ENCODE data around the gene CFAP251.

Gene CFAP251

GRCh38 chr12:121953117-121953692, 34.8 kb downstream of the CFAP251 start:
- H3K27ac Mint-ChIP-seq, result no peak overlapping the region
- ATAC-seq (no peak), DNase-seq (ENCODE audit: low spot score in 2 of 2) (no peak)
- no peaks in the 10 kb centered on the region for H3K36me3 Mint-ChIP-seq
- no peak overlapping the region for H3K4me3 Mint-ChIP-seq
- no peaks in the 10 kb centered on the region for H3K4me1 Mint-ChIP-seq
- no peaks in the 10 kb centered on the region for H3K9me3 Mint-ChIP-seq

- H3K27ac Mint-ChIP-seq, result no peak overlapping the region
- no peaks in the 10 kb centered on the region for H3K9me3 Mint-ChIP-seq
- DNase-seq (ENCODE audit: low spot score in 2 of 2) (no peak), ATAC-seq (no peak)
- H3K36me3 Mint-ChIP-seq, result no peaks in the 10 kb centered on the region
- H3K4me1 Mint-ChIP-seq, result no peaks in the 10 kb centered on the region
- H3K4me3 Mint-ChIP-seq, result no peak overlapping the region
These were observed 35.3 kb downstream of the CFAP251 start for GRCh38 chr12:121953695-121954094.

- no peaks in the 10 kb centered on the region for H3K4me1 Mint-ChIP-seq
- ATAC-seq (no peak), DNase-seq (ENCODE audit: low spot score in 2 of 2) (no peak)
- no peaks in the 10 kb centered on the region for H3K9me3 Mint-ChIP-seq
- H3K36me3 Mint-ChIP-seq, result no peaks in the 10 kb centered on the region
- no peak overlapping the region for H3K27ac Mint-ChIP-seq
- no peak overlapping the region for H3K4me3 Mint-ChIP-seq
These were observed 37.2 kb downstream of the CFAP251 start for GRCh38 chr12:121955258-121956237.

GRCh38 chr12:121957861-121958515, 39.6 kb downstream of the CFAP251 start:
- Mint-ChIP-seq H3K27ac (no peak overlapping the region), H3K4me3 (no peak overlapping the region), H3K4me1 (no peaks in the 10 kb centered on the region), H3K9me3 (no peaks in the 10 kb centered on the region), H3K36me3 (no peaks in the 10 kb centered on the region)
- no peak for DNase-seq (ENCODE audit: low spot score in 2 of 2)
- no peak for ATAC-seq

- H3K36me3 Mint-ChIP-seq, result no peaks in the 10 kb centered on the region
These were observed 40.3 kb downstream of the CFAP251 start for GRCh38 chr12:121958541-121959240.

GRCh38 chr12:121960541-121960940, 42.1 kb downstream of the CFAP251 start:
- no peak for ATAC-seq
- Mint-ChIP-seq H3K36me3 (no peaks in the 10 kb centered on the region), H3K4me3 (no peak overlapping the region), H3K27ac (no peak overlapping the region), H3K4me1 (no peaks in the 10 kb centered on the region), H3K9me3 (no peaks in the 10 kb centered on the region)
- no peak for DNase-seq (ENCODE audit: low spot score in 2 of 2)

More at GRCh38 chr12:121958541-121959240, 40.3 kb downstream of the CFAP251 start:
- Mint-ChIP-seq H3K4me3 (no peak overlapping the region), H3K9me3 (no peaks in the 10 kb centered on the region), H3K27ac (no peak overlapping the region), H3K4me1 (no peaks in the 10 kb centered on the region)
- no peak for ATAC-seq
- no peak for DNase-seq (ENCODE audit: low spot score in 2 of 2)

GRCh38 chr12:121961195-121961879, 42.9 kb downstream of the CFAP251 start:
- Mint-ChIP-seq H3K9me3 (no peaks in the 10 kb centered on the region), H3K36me3 (no peaks in the 10 kb centered on the region), H3K27ac (no peak overlapping the region), H3K4me1 (no peaks in the 10 kb centered on the region), H3K4me3 (no peak overlapping the region)
- ATAC-seq, result no peak
- no peak for DNase-seq (ENCODE audit: low spot score in 2 of 2)

GRCh38 chr12:121963341-121964018, 45.1 kb downstream of the CFAP251 start:
- H3K9me3 Mint-ChIP-seq, result no peaks in the 10 kb centered on the region
- H3K27ac Mint-ChIP-seq, result no peak overlapping the region
- no peak for ATAC-seq
- H3K36me3 Mint-ChIP-seq, result no peaks in the 10 kb centered on the region
- no peaks in the 10 kb centered on the region for H3K4me1 Mint-ChIP-seq
- no peak overlapping the region for H3K4me3 Mint-ChIP-seq
- DNase-seq (ENCODE audit: low spot score in 2 of 2), result no peak

- no peak for DNase-seq (ENCODE audit: low spot score in 2 of 2)
- Mint-ChIP-seq H3K27ac (no peak overlapping the region), H3K4me3 (no peak overlapping the region), H3K9me3 (no peaks in the 10 kb centered on the region), H3K36me3 (no peaks in the 10 kb centered on the region), H3K4me1 (no peaks in the 10 kb centered on the region)
- ATAC-seq, result no peak
These were observed 46.6 kb downstream of the CFAP251 start for GRCh38 chr12:121964813-121965643.

- Mint-ChIP-seq H3K36me3 (no peaks in the 10 kb centered on the region), H3K4me1 (no peaks in the 10 kb centered on the region), H3K27ac (no peak overlapping the region), H3K4me3 (no peak overlapping the region), H3K9me3 (peaks cover under 1% of the 10 kb centered on the region)
- DNase-seq (ENCODE audit: low spot score in 2 of 2), result no peak
- no peak for ATAC-seq
These were observed 48.6 kb downstream of the CFAP251 start for GRCh38 chr12:121966959-121967358.

GRCh38 chr12:121968876-121969275, 50.5 kb downstream of the CFAP251 start:
- ATAC-seq, result no peak
- Mint-ChIP-seq H3K27ac (no peak overlapping the region), H3K4me3 (no peak overlapping the region), H3K9me3 (peaks cover 4% of the 10 kb centered on the region), H3K36me3 (no peaks in the 10 kb centered on the region), H3K4me1 (no peaks in the 10 kb centered on the region)
- no peak for DNase-seq (ENCODE audit: low spot score in 2 of 2)

- no peak overlapping the region for H3K4me3 Mint-ChIP-seq
- H3K27ac Mint-ChIP-seq, result no peak overlapping the region
- no peaks in the 10 kb centered on the region for H3K36me3 Mint-ChIP-seq
These were observed 51.3 kb downstream of the CFAP251 start for GRCh38 chr12:121969726-121970125.

GRCh38 chr12:121970581-121971300, 52.3 kb downstream of the CFAP251 start:
- DNase-seq (ENCODE audit: low spot score in 2 of 2), result no peak

More at GRCh38 chr12:121969726-121970125, 51.3 kb downstream of the CFAP251 start:
- H3K4me1 Mint-ChIP-seq, result no peaks in the 10 kb centered on the region
- ATAC-seq (no peak), DNase-seq (ENCODE audit: low spot score in 2 of 2) (no peak)
- peaks cover 4% of the 10 kb centered on the region for H3K9me3 Mint-ChIP-seq

More at GRCh38 chr12:121970581-121971300, 52.3 kb downstream of the CFAP251 start:
- H3K4me1 Mint-ChIP-seq, result no peaks in the 10 kb centered on the region
- peaks cover 4% of the 10 kb centered on the region for H3K9me3 Mint-ChIP-seq
- no peak overlapping the region for H3K27ac Mint-ChIP-seq
- H3K36me3 Mint-ChIP-seq, result no peaks in the 10 kb centered on the region
- no peak overlapping the region for H3K4me3 Mint-ChIP-seq
- ATAC-seq, result no peak
